GM10266 (cell line): ENCODE data around the gene AKAIN1.
A peak's percentile ranks its signal among the peaks of the same experiment; 100 is the strongest.

Experiments used
- DNase-seq: peaks from one replicate; pipeline ENCODE4 v3.0.0; 2012; ENCODE audit errors: extremely low spot score
- CTCF ChIP-seq: IDR thresholded peaks from 2 replicates; pipeline ENCODE4 v1.5.1; 2012; ENCODE audit warnings: mild to moderate bottlenecking, low read depth; ENCODE audit not compliant: control insufficient read depth, insufficient read depth; ENCODE audit errors: missing control alignments

The AKAIN1 gene

GRCh38 chr18:5132987-5133386, 64.1 kb downstream of the AKAIN1 start:
- DNase-seq, result no peak
- no peak for TF ChIP-seq CTCF

GRCh38 chr18:5122272-5122671, 74.8 kb downstream of the AKAIN1 start:
- DNase-seq, result no peak
- TF ChIP-seq CTCF, result no peak

GRCh38 chr18:5110266-5110665, 86.8 kb downstream of the AKAIN1 start:
- no peak for DNase-seq
- TF ChIP-seq CTCF, result no peak

GRCh38 chr18:5107988-5108387, 89.1 kb downstream of the AKAIN1 start:
- DNase-seq, result no peak
- no peak for TF ChIP-seq CTCF

- peak; percentile 35 for TF ChIP-seq CTCF
- no peak for DNase-seq
Measured at GRCh38 chr18:5106730-5107129, 90.3 kb downstream of the AKAIN1 start.

- TF ChIP-seq CTCF, result no peak
- no peak for DNase-seq
Measured at GRCh38 chr18:5104246-5104645, 92.8 kb downstream of the AKAIN1 start.

- TF ChIP-seq CTCF, result no peak
- DNase-seq, result no peak
Measured at GRCh38 chr18:5103693-5104092, 93.4 kb downstream of the AKAIN1 start.
